Stomach (tissue), 4 donors: Measurements from ENCODE around the gene APP.

Experiments used
- CTCF ChIP-seq, 7 experiments: fragments of 450-650 bp in 4 of 7; fragments of 200-600 bp in 3 of 7; sonication (generic) in 3 of 7; IDR thresholded peaks; one replicate each; pipeline ENCODE4 v1.5.1; 2016 to 2019; ENCODE audit warnings: antibody characterized with exemption in 7 of 7, control low read depth in 2 of 7, mild to moderate bottlenecking in 1 of 7
- POLR2A ChIP-seq, 4 donors: fragments of 450-650 bp; IDR thresholded peaks; one replicate each; pipeline ENCODE4 v1.6.1; 2016; ENCODE audit warnings: antibody characterized with exemption in 4 of 4, control low read depth in 2 of 4, mild to moderate bottlenecking in 1 of 4, moderate library complexity in 1 of 4
- POLR2AphosphoS5 ChIP-seq, 3 donors: sonication (generic); formaldehyde crosslinking; IDR thresholded peaks; one replicate each; pipeline ENCODE4 v1.6.1; 2016; ENCODE audit warnings: antibody characterized with exemption in 3 of 3

- no peak for TF ChIP-seq CTCF (IDR thresholded peaks at IDR 0.05)
- TF ChIP-seq POLR2A (IDR thresholded peaks at IDR 0.05): no peak
- TF ChIP-seq POLR2AphosphoS5 (IDR thresholded peaks at IDR 0.05): no peak
Observed at GRCh38 chr21:26171258-26172100, 909 bp upstream of the APP start.
